HepG2 (cell line): ENCODE results near the gene MMP25. TPM values are rescaled to one million over a fixed set of nuclear protein-coding genes. Genes with fewer than 3 reads are reported as not detected.

Experiments
- GLI4 ChIP-seq: sonication (generic); formaldehyde crosslinking; IDR thresholded peaks from 2 replicates; pipeline ENCODE4 v1.5.1; 2020; ENCODE audit warnings: missing genetic modification reagents, mild to moderate bottlenecking, moderate library complexity, borderline replicate concordance
- PAX8 ChIP-seq: sonication (generic); formaldehyde crosslinking; IDR thresholded peaks from 2 replicates; pipeline ENCODE4 v1.8.0; 2022; ENCODE audit warnings: mild to moderate bottlenecking, missing genetic modification reagents, borderline replicate concordance
- SIX4 ChIP-seq: sonication (generic); formaldehyde crosslinking; IDR thresholded peaks from 2 replicates; pipeline ENCODE4 v1.4.0; 2020; ENCODE audit warnings: missing genetic modification reagents
- TEAD2 ChIP-seq: sonication (generic); formaldehyde crosslinking; IDR thresholded peaks from 2 replicates; pipeline ENCODE4 v1.9.0; 2021; ENCODE audit warnings: missing genetic modification reagents
- U2AF2 ChIP-seq: fragments of 200-400 bp; formaldehyde crosslinking; IDR thresholded peaks from 2 replicates; pipeline ENCODE4 v1.6.1; 2017; ENCODE audit warnings: low read depth, mild to moderate bottlenecking, low read length
- ZNF460 ChIP-seq: sonication (generic); formaldehyde crosslinking; IDR thresholded peaks from 2 replicates; pipeline ENCODE4 v1.5.1; 2020; ENCODE audit warnings: missing genetic modification reagents, mild to moderate bottlenecking, borderline replicate concordance
- ZNF660 ChIP-seq: sonication (generic); formaldehyde crosslinking; IDR thresholded peaks from 2 replicates; pipeline ENCODE4 v1.5.1; 2020; ENCODE audit warnings: mild to moderate bottlenecking, low read depth, missing genetic modification reagents, borderline replicate concordance
- ZNF788 ChIP-seq: sonication (generic); formaldehyde crosslinking; IDR thresholded peaks from 2 replicates; pipeline ENCODE4 v1.5.0; 2020; ENCODE audit warnings: mild to moderate bottlenecking, missing genetic modification reagents, borderline replicate concordance
- ZNF790 ChIP-seq: sonication (generic); formaldehyde crosslinking; IDR thresholded peaks from 2 replicates; pipeline ENCODE4 v1.8.0; 2022; ENCODE audit warnings: missing genetic modification reagents, mild to moderate bottlenecking, borderline replicate concordance
- ZNF83 ChIP-seq: sonication (generic); formaldehyde crosslinking; IDR thresholded peaks from 2 replicates; pipeline ENCODE4 v1.4.0; 2020; ENCODE audit warnings: missing genetic modification reagents, mild to moderate bottlenecking, borderline replicate concordance
- polyA plus RNA-seq, 8 experiments: library from polyadenylated mRNA; depleted of rRNA in 3 of 8; stranded (reverse) in 7 of 8; unstranded in 1 of 8; fragments of >200 nt; fragmentation: Illumina TruSeq in 4 of 8; extraction: Trizol in 4 of 8; gene quantifications; 2 replicates each; pipeline versions ENCODE4 v1.2.1 to v1.2.3, GENCODE V29; 2011 to 2016; ENCODE audit warnings: low read depth in 4 of 8, missing spikeins in 1 of 8, mixed read lengths in 1 of 8; ENCODE audit not compliant: insufficient read depth in 1 of 8
- total RNA-seq, 5 experiments: library from RNA; depleted of rRNA; stranded (reverse); fragments of >200 nt; fragmentation: Illumina TruSeq; extraction: Trizol; gene quantifications; 2 replicates each; pipeline ENCODE4 v1.2.3, GENCODE V29; 2016; ENCODE audit warnings: low read depth in 1 of 5
- TF ChIP-seq, protein P1 (sequence below): sonication (generic); formaldehyde crosslinking; IDR thresholded peaks from 2 replicates; pipeline ENCODE4 v1.8.1; 2023; ENCODE audit warnings: mild to moderate bottlenecking, moderate library complexity, missing genetic modification reagents
- TF ChIP-seq, protein P2 (sequence below): sonication (generic); formaldehyde crosslinking; IDR thresholded peaks from 2 replicates; pipeline ENCODE4 v1.5.0; 2020; ENCODE audit warnings: mild to moderate bottlenecking, missing genetic modification reagents, moderate library complexity
- TF ChIP-seq, protein P3 (sequence below): sonication (generic); formaldehyde crosslinking; IDR thresholded peaks from 2 replicates; pipeline ENCODE4 v1.8.1; 2022; ENCODE audit warnings: mild to moderate bottlenecking, missing genetic modification reagents
- TF ChIP-seq, protein P4 (sequence below): sonication (generic); formaldehyde crosslinking; IDR thresholded peaks from 2 replicates; pipeline ENCODE4 v1.5.1; 2020; ENCODE audit warnings: missing genetic modification reagents, mild to moderate bottlenecking, borderline replicate concordance
- TF ChIP-seq, protein P5 (sequence below): sonication (generic); formaldehyde crosslinking; IDR thresholded peaks from 2 replicates; pipeline ENCODE4 v1.5.0; 2020; ENCODE audit warnings: missing genetic modification reagents
- TF ChIP-seq, protein P6 (sequence below): sonication (generic); formaldehyde crosslinking; IDR thresholded peaks from 2 replicates; pipeline ENCODE4 v1.5.1; 2020; ENCODE audit warnings: mild to moderate bottlenecking, missing genetic modification reagents, borderline replicate concordance
- TF ChIP-seq, protein P7 (sequence below): sonication (generic); formaldehyde crosslinking; IDR thresholded peaks from 2 replicates; pipeline ENCODE4 v1.5.1; 2020; ENCODE audit warnings: mild to moderate bottlenecking, missing genetic modification reagents, moderate library complexity

The MMP25 gene
- total and polyA plus RNA-seq, 2 of the 13 experiments (the other 11 are each of a cell fraction or from before 2014, with no cell fraction given), result 0.04 to 0.08 TPM

DNA sequence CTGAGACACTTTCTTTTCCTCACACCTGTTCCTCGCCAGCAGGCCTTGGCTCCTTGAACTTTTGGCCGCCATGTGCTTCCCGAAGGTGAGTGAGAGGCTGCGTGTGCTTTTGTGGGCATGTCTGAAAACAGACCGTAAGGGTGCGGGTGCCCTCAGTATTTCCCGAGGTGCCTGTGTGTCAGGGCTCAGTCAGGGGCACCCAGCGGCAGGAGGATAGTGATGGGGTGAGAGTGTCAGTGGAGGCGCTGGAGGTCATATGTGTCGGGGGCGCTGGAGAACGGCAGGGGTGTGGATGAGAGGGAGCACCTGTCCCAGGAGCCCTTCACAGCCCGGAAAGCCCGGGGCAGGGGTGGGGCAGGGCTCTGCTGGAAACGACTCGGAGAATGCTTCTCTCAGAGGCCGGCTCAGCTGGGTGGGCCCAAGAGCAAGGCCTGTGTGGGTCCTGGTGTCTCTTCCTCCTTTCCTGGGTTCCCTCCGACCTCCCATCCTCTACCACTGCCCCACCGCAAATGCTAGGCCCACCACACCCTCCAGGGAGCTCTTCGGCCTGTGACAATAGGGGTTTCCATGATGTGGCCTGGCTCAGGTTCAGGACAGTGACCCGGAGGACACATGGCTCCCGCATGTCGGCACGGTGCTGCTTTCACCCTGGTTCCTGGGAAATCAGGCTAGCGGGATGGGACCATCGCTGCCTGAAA, 19.5 kb downstream of the MMP25 start (continued):
- TF ChIP-seq, protein P1, sequence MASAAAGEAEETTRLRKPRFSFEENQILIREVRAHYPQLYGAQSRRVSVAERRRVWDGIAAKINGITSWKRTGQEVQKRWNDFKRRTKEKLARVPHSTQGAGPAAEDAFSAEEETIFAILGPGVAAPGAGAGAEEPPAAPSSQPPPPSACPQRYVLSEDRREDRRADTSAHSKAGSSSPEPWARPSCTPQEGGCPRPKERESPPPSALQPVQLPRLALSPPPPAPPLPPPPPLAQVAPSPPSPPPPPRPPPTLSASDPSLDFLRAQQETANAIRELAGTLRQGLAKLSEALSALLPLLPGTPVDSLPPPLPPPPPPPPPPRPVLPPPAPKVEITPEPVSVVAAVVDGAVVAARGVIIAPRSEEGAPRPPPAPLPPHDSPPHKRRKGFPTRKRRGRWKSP (CRISPR knock-in tag), result no peak
- TF ChIP-seq ZNF790 (no peak), PAX8 (CRISPR knock-in tag) (no peak), U2AF2 (no peak), ZNF460 (no peak), TEAD2 (CRISPR knock-in tag) (no peak), GLI4 (CRISPR knock-in tag) (0 out of 2 replicates have a peak, but pooled peaks have one; percentile 23), SIX4 (CRISPR knock-in tag) (no peak), ZNF83 (CRISPR knock-in tag) (no peak), ZNF788 (no peak), ZNF660 (no peak)
- TF ChIP-seq, protein P2, sequence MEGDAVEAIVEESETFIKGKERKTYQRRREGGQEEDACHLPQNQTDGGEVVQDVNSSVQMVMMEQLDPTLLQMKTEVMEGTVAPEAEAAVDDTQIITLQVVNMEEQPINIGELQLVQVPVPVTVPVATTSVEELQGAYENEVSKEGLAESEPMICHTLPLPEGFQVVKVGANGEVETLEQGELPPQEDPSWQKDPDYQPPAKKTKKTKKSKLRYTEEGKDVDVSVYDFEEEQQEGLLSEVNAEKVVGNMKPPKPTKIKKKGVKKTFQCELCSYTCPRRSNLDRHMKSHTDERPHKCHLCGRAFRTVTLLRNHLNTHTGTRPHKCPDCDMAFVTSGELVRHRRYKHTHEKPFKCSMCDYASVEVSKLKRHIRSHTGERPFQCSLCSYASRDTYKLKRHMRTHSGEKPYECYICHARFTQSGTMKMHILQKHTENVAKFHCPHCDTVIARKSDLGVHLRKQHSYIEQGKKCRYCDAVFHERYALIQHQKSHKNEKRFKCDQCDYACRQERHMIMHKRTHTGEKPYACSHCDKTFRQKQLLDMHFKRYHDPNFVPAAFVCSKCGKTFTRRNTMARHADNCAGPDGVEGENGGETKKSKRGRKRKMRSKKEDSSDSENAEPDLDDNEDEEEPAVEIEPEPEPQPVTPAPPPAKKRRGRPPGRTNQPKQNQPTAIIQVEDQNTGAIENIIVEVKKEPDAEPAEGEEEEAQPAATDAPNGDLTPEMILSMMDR (CRISPR knock-in tag), result no peak
- TF ChIP-seq, protein P3, sequence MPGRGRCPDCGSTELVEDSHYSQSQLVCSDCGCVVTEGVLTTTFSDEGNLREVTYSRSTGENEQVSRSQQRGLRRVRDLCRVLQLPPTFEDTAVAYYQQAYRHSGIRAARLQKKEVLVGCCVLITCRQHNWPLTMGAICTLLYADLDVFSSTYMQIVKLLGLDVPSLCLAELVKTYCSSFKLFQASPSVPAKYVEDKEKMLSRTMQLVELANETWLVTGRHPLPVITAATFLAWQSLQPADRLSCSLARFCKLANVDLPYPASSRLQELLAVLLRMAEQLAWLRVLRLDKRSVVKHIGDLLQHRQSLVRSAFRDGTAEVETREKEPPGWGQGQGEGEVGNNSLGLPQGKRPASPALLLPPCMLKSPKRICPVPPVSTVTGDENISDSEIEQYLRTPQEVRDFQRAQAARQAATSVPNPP (CRISPR knock-in tag), result no peak
- TF ChIP-seq, protein P4, sequence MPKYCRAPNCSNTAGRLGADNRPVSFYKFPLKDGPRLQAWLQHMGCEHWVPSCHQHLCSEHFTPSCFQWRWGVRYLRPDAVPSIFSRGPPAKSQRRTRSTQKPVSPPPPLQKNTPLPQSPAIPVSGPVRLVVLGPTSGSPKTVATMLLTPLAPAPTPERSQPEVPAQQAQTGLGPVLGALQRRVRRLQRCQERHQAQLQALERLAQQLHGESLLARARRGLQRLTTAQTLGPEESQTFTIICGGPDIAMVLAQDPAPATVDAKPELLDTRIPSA (CRISPR knock-in tag), result no peak
- TF ChIP-seq, protein P5, sequence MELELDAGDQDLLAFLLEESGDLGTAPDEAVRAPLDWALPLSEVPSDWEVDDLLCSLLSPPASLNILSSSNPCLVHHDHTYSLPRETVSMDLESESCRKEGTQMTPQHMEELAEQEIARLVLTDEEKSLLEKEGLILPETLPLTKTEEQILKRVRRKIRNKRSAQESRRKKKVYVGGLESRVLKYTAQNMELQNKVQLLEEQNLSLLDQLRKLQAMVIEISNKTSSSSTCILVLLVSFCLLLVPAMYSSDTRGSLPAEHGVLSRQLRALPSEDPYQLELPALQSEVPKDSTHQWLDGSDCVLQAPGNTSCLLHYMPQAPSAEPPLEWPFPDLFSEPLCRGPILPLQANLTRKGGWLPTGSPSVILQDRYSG (CRISPR knock-in tag), result no peak
- TF ChIP-seq, protein P6, sequence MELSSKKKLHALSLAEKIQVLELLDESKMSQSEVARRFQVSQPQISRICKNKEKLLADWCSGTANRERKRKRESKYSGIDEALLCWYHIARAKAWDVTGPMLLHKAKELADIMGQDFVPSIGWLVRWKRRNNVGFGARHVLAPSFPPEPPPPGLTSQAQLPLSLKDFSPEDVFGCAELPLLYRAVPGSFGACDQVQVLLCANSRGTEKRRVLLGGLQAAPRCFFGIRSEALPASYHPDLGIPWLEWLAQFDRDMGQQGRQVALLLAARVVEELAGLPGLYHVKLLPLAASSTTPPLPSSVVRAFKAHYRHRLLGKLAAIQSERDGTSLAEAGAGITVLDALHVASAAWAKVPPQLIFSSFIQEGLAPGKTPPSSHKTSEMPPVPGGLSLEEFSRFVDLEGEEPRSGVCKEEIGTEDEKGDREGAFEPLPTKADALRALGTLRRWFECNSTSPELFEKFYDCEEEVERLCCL (CRISPR knock-in tag), result no peak
- TF ChIP-seq, protein P7, sequence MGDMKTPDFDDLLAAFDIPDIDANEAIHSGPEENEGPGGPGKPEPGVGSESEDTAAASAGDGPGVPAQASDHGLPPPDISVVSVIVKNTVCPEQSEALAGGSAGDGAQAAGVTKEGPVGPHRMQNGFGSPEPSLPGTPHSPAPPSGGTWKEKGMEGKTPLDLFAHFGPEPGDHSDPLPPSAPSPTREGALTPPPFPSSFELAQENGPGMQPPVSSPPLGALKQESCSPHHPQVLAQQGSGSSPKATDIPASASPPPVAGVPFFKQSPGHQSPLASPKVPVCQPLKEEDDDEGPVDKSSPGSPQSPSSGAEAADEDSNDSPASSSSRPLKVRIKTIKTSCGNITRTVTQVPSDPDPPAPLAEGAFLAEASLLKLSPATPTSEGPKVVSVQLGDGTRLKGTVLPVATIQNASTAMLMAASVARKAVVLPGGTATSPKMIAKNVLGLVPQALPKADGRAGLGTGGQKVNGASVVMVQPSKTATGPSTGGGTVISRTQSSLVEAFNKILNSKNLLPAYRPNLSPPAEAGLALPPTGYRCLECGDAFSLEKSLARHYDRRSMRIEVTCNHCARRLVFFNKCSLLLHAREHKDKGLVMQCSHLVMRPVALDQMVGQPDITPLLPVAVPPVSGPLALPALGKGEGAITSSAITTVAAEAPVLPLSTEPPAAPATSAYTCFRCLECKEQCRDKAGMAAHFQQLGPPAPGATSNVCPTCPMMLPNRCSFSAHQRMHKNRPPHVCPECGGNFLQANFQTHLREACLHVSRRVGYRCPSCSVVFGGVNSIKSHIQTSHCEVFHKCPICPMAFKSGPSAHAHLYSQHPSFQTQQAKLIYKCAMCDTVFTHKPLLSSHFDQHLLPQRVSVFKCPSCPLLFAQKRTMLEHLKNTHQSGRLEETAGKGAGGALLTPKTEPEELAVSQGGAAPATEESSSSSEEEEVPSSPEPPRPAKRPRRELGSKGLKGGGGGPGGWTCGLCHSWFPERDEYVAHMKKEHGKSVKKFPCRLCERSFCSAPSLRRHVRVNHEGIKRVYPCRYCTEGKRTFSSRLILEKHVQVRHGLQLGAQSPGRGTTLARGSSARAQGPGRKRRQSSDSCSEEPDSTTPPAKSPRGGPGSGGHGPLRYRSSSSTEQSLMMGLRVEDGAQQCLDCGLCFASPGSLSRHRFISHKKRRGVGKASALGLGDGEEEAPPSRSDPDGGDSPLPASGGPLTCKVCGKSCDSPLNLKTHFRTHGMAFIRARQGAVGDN (CRISPR knock-in tag), result peak; percentile 79
